Neural cell (in vitro differentiated cells): ENCODE results near the gene ZNF142. TPM values are rescaled to one million over a fixed set of nuclear protein-coding genes. Genes with fewer than 3 reads are reported as not detected.
"Not testable (repeated sequence)": the region's sequence is repeated elsewhere in the genome, so short reads cannot be mapped to it uniquely, and the experiment has no call there.

Experiments
- H2AFZ ChIP-seq: fragments of 200-600, 300-800 bp; sonication (generic), shearing (Covaris generic); 2 replicates; pipeline ENCODE4 v1.6.0; 2014; ENCODE audit warnings: low read depth, mild to moderate bottlenecking, antibody characterized with exemption, low read length, moderate library complexity
- H3F3A ChIP-seq: fragments of 200-600 bp; shearing (Covaris generic); 2 replicates; pipeline ENCODE4 v1.6.1; 2016; ENCODE audit warnings: mild to moderate bottlenecking, moderate library complexity, mixed read lengths, antibody characterized with exemption, low read length; ENCODE audit not compliant: insufficient read depth, poor library complexity, severe bottlenecking
- H3K27ac ChIP-seq: fragments of 200-600, 300-800 bp; sonication (generic), shearing (Covaris generic); 2 replicates; pipeline ENCODE4 v1.5.1; 2014; ENCODE audit warnings: mild to moderate bottlenecking, low read length, moderate library complexity
- H3K27me3 ChIP-seq: fragments of 300-800, 200-600 bp; sonication (generic), shearing (Covaris generic); 2 replicates; pipeline ENCODE4 v1.6.0; 2014; ENCODE audit warnings: mild to moderate bottlenecking, low read depth, low read length, moderate library complexity; ENCODE audit not compliant: insufficient read depth
- H3K36me3 ChIP-seq: fragments of 300-800, 200-600 bp; sonication (generic), shearing (Covaris generic); 2 replicates; pipeline ENCODE4 v1.5.1; 2014; ENCODE audit warnings: mild to moderate bottlenecking, antibody characterized with exemption, low read length, moderate library complexity; ENCODE audit not compliant: insufficient read depth
- H3K4me2 ChIP-seq: fragments of 300-800, 200-600 bp; sonication (generic), shearing (Covaris generic); 2 replicates; pipeline ENCODE4 v1.6.0; 2014; ENCODE audit warnings: mild to moderate bottlenecking, low read length
- H3K4me3 ChIP-seq: fragments of 300-800, 200-600 bp; sonication (generic), shearing (Covaris generic); 2 replicates; pipeline ENCODE4 v1.5.1; 2014; ENCODE audit warnings: mild to moderate bottlenecking, low read length, moderate library complexity
- H3K79me2 ChIP-seq: fragments of 200-600 bp; shearing (Covaris generic); replicated peaks from 2 replicates; pipeline ENCODE4 v1.6.0; 2014; ENCODE audit warnings: mild to moderate bottlenecking, low read length, moderate library complexity; ENCODE audit not compliant: insufficient read depth
- H3K9ac ChIP-seq: fragments of 300-800, 200-600 bp; sonication (generic), shearing (Covaris generic); 2 replicates; pipeline ENCODE4 v1.6.1; 2016; ENCODE audit warnings: mild to moderate bottlenecking, low read length, mixed read lengths
- H3K9me2 ChIP-seq: fragments of 200-600 bp; shearing (Covaris generic); 2 replicates; pipeline ENCODE4 v1.6.1; 2016; ENCODE audit warnings: mild to moderate bottlenecking, low read length, mixed read lengths; ENCODE audit not compliant: insufficient read depth
- H3K9me3 ChIP-seq: fragments of 200-600, 300-800 bp; sonication (generic), shearing (Covaris generic); 2 replicates; pipeline ENCODE4 v1.6.1; 2016; ENCODE audit warnings: mild to moderate bottlenecking, mixed run types, low read length, moderate library complexity, mixed read lengths
- H4K20me1 ChIP-seq: fragments of 200-600 bp; shearing (Covaris generic); 2 replicates; pipeline ENCODE4 v1.6.1; 2016; ENCODE audit warnings: mild to moderate bottlenecking, mixed run types; ENCODE audit not compliant: insufficient read depth
- CTCF ChIP-seq: fragments of 450-650 bp; IDR thresholded peaks from 2 replicates; pipeline ENCODE4 v1.5.1; 2014; ENCODE audit warnings: antibody characterized with exemption, mild to moderate bottlenecking, moderate library complexity; ENCODE audit not compliant: poor library complexity, severe bottlenecking
- EP300 ChIP-seq: fragments of 450-650 bp; conservative IDR thresholded peaks from 2 replicates; pipeline ENCODE4 v1.6.1; 2014; ENCODE audit warnings: antibody characterized with exemption, mild to moderate bottlenecking, moderate library complexity; ENCODE audit not compliant: poor library complexity, severe bottlenecking
- EZH2 ChIP-seq: fragments of 200-600, 300-800 bp; shearing (Covaris generic), sonication (generic); IDR thresholded peaks from 2 replicates; pipeline ENCODE4 v1.6.1; 2014; ENCODE audit warnings: antibody characterized with exemption, low read length, borderline replicate concordance, mild to moderate bottlenecking; ENCODE audit not compliant: insufficient read depth, poor library complexity, severe bottlenecking
- MXI1 ChIP-seq: fragments of 450-650 bp; conservative IDR thresholded peaks from 2 replicates; pipeline ENCODE4 v1.6.1; 2014; ENCODE audit warnings: antibody characterized with exemption, mild to moderate bottlenecking; ENCODE audit not compliant: poor library complexity, severe bottlenecking
- POLR2AphosphoS5 ChIP-seq: IDR thresholded peaks from 2 replicates; pipeline ENCODE4 v1.6.1; 2012
- RAD21 ChIP-seq: fragments of 450-650 bp; conservative IDR thresholded peaks from 2 replicates; pipeline ENCODE4 v1.6.1; 2014; ENCODE audit warnings: antibody characterized with exemption, mild to moderate bottlenecking, moderate library complexity
- REST ChIP-seq: IDR thresholded peaks from 2 replicates; pipeline ENCODE4 v1.6.1; 2012; ENCODE audit warnings: borderline replicate concordance
- SMC3 ChIP-seq: fragments of 450-650 bp; conservative IDR thresholded peaks from 2 replicates; pipeline ENCODE4 v1.6.1; 2014; ENCODE audit warnings: antibody characterized with exemption, mild to moderate bottlenecking, moderate library complexity; ENCODE audit not compliant: poor library complexity
- TAF1 ChIP-seq: IDR thresholded peaks from 2 replicates; pipeline ENCODE4 v1.6.1; 2012; ENCODE audit warnings: low read depth
- polyA plus RNA-seq: library from polyadenylated mRNA; depleted of rRNA; stranded (reverse); fragments of >200 nt; gene quantifications from 2 replicates; pipeline ENCODE4 v1.2.3, GENCODE V29; 2014

The ZNF142 gene
- polyA plus RNA-seq, 1 donor from 2014 or later, result 4.8 TPM

GRCh38 chr2:218687400-218688060 is 28.1 kb upstream of the ZNF142 start:
- H3K79me2 ChIP-seq, H3K36me3 ChIP-seq, H2AFZ ChIP-seq, H3K4me3 ChIP-seq, H3K9me3 ChIP-seq, H3F3A ChIP-seq, H3K4me2 ChIP-seq, H3K27ac ChIP-seq, H4K20me1 ChIP-seq, H3K9ac ChIP-seq, H3K9me2 ChIP-seq, H3K27me3 ChIP-seq: not testable (repeated sequence)
- TF ChIP-seq MXI1 (peak; percentile 41), SMC3 (peak; percentile 77), CTCF (peak; percentile 77), RAD21 (peak; percentile 65)

DNA sequence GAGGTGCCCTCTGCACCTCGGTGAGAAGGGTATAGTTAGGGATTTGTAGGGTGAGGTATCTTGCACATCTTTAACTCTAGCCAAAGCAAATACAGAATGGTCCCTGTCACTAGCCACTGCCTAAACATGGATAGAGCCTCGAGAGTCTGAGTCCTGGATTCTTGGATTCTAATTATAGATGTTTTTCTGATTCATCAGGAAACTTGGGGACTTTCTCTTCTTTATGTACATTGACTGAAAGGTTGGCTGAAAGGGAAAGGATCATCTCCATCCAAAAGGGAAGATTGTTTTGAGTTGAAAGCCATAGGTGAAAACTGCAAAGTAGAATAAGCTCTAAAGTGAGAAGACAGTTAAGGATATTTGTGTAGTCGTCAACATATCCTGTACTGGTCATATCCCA is 20.6 kb upstream of the ZNF142 start:
- Histone ChIP-seq H3F3A (no peaks in the 10 kb centered on the region), H3K9me3 (no peaks in the 10 kb centered on the region), H3K9me2 (no peaks in the 10 kb centered on the region), H3K36me3 (no peaks in the 10 kb centered on the region), H3K27me3 (no peaks in the 10 kb centered on the region), H3K9ac (no peak overlapping the region), H3K79me2 (no peaks in the 10 kb centered on the region), H2AFZ (no peak overlapping the region), H3K4me2 (no peak overlapping the region), H4K20me1 (no peaks in the 10 kb centered on the region), H3K4me3 (no peak overlapping the region), H3K27ac (no peak overlapping the region)
- TF ChIP-seq SMC3 (no peak), REST (no peak), POLR2AphosphoS5 (no peak)

- no peaks in the 10 kb centered on the region for H3K79me2 ChIP-seq
- H4K20me1 ChIP-seq, result no peaks in the 10 kb centered on the region
- no peaks in the 10 kb centered on the region for H3K36me3 ChIP-seq
- H3K4me3 ChIP-seq, result no peak overlapping the region
- H3K9ac ChIP-seq, result no peak overlapping the region
- no peaks in the 10 kb centered on the region for H3F3A ChIP-seq
- no peaks in the 10 kb centered on the region for H3K9me3 ChIP-seq
- TF ChIP-seq EZH2 (no peak), SMC3 (no peak), TAF1 (no peak), REST (no peak), MXI1 (no peak), EP300 (no peak), RAD21 (no peak)
- H2AFZ ChIP-seq, result no peak overlapping the region
- no peaks in the 10 kb centered on the region for H3K9me2 ChIP-seq
- H3K4me2 ChIP-seq, result no peak overlapping the region
- H3K27ac ChIP-seq, result no peak overlapping the region
- H3K27me3 ChIP-seq, result no peaks in the 10 kb centered on the region
Measured at GRCh38 chr2:218679119-218679518, 19.7 kb upstream of the ZNF142 start.
